Naive thymus-derived CD8-positive, alpha-beta T cell (primary cell): ENCODE measurements around the gene RCOR1. TPM values are rescaled to one million over a fixed set of nuclear protein-coding genes. Genes with fewer than 3 reads are reported as not detected.

Source experiments
- ATAC-seq, 2 donors: fragments of 150-1000 bp; cut with Tn5 transposase in 1 of 2; sonication (Bioruptor Pico), chemical (Tn5 transposase) in 1 of 2; 1 replicate in 1 of 2; 2 replicates in 1 of 2; pipeline ENCODE4 v1.10.0; 2021; ENCODE audit warnings: mild to moderate bottlenecking in 2 of 2, moderate library complexity in 2 of 2
- POLR2A ChIA-PET: fragments of 350-600 bp; sonication (Branson Sonifier 250); formaldehyde crosslinking; loops from one replicate; lab custom pipeline; 2021; ENCODE audit warnings: antibody characterized with exemption; lab: Charles Lee
- DNase-seq, 10 donors: peaks; one replicate each; pipeline versions ENCODE4 v3.0.0 to v3.0.0-alpha.2; 2020 to 2022
- H3K27ac Mint-ChIP-seq, 10 donors: one replicate each; pipeline ENCODE4 v1.8.0; 2020 to 2022; ENCODE audit warnings: mild to moderate bottlenecking in 10 of 10, mixed read lengths in 10 of 10, moderate library complexity in 4 of 10, inconsistent platforms in 1 of 10
- H3K27me3 Mint-ChIP-seq, 5 donors: one replicate each; pipeline ENCODE4 v1.8.0; 2021 to 2022; ENCODE audit warnings: mixed read lengths in 5 of 5
- H3K36me3 Mint-ChIP-seq, 3 donors: one replicate each; pipeline ENCODE4 v1.8.0; 2020 to 2022; ENCODE audit warnings: mixed read lengths in 3 of 3, mild to moderate bottlenecking in 2 of 3, inconsistent platforms in 1 of 3
- H3K4me1 Mint-ChIP-seq, 4 donors: one replicate each; pipeline ENCODE4 v1.8.0; 2021 to 2022; ENCODE audit warnings: mixed read lengths in 4 of 4
- H3K4me3 Mint-ChIP-seq, 10 donors: one replicate each; pipeline ENCODE4 v1.8.0; 2020 to 2022; ENCODE audit warnings: mild to moderate bottlenecking in 10 of 10, mixed read lengths in 10 of 10, moderate library complexity in 6 of 10, inconsistent platforms in 1 of 10
- H3K9me3 Mint-ChIP-seq, 9 donors: one replicate each; pipeline ENCODE4 v1.8.0; 2020 to 2022; ENCODE audit warnings: mixed read lengths in 9 of 9, mild to moderate bottlenecking in 3 of 9, inconsistent platforms in 1 of 9, moderate library complexity in 1 of 9
- polyA plus RNA-seq, 3 donors: library from polyadenylated mRNA; unstranded; fragments of 300-500 nt; fragmentation: Illumina TruSeq; gene quantifications; one replicate each; pipeline ENCODE4 v1.2.3, GENCODE V29; 2021
- total RNA-seq, 8 experiments: library from RNA in 2 of 8; stranded (reverse) in 2 of 8; gene quantifications; one replicate each; pipeline ENCODE4 v1.2.3 and lab custom pipeline; 2021 to 2026

RCOR1 gene
- total and polyA plus RNA-seq, 5 experiments from 2014 or later, result 0.43 to 24.0 (median 1.2) TPM

- Mint-ChIP-seq H3K36me3 (no peaks in the 10 kb centered on the region), H3K9me3 (no peaks in the 10 kb centered on the region), H3K27ac (peak overlapping the region in 9 of 10 donors; percentile 20 to 88 (median 70)), H3K4me1 (peaks cover 15 to 44% (median 23%) of the 10 kb centered on the region in 4 donors), H3K27me3 (peaks cover 0 to 1% (median 0%) of the 10 kb centered on the region in 5 donors), H3K4me3 (no peak overlapping the region)
- DNase-seq (no peak), ATAC-seq (no peak)
- POLR2A ChIA-PET, result interaction anchor here (0.7 to 1.3 kb wide), 2 partner anchors 37 to 248 kb away, joined by 3 read pairs; no protein-coding TSS in a partner anchor
Measured at GRCh38 chr14:102772781-102773570, 180.5 kb downstream of the RCOR1 start.

GRCh38 chr14:102774391-102775153 lies 182.1 kb downstream of the RCOR1 start:
- H3K4me1 Mint-ChIP-seq, result peaks cover 25 to 45% (median 37%) of the 10 kb centered on the region in 4 donors
- H3K27ac Mint-ChIP-seq, result peak overlapping the region; percentile 92 to 97 (median 94)
- peak overlapping the region; percentile 4 to 77 (median 63) for H3K4me3 Mint-ChIP-seq
- no peaks in the 10 kb centered on the region for H3K36me3 Mint-ChIP-seq
- H3K9me3 Mint-ChIP-seq, result no peaks in the 10 kb centered on the region
- peaks cover 0 to 1% (median 0%) of the 10 kb centered on the region in 5 donors for H3K27me3 Mint-ChIP-seq
- POLR2A ChIA-PET, result interaction anchor here (0.5 to 1.3 kb wide), 8 partner anchors 8 to 562 kb away, joined by 3 read pairs; no protein-coding TSS in a partner anchor
- DNase-seq (peak; percentile 45 to 79 (median 73)), ATAC-seq (peak; percentile 36 to 57)

GRCh38 chr14:102775855-102776760 lies 183.7 kb downstream of the RCOR1 start:
- H3K4me1 Mint-ChIP-seq, result peaks cover 33 to 58% (median 51%) of the 10 kb centered on the region in 4 donors
- peak overlapping the region; percentile 73 to 91 (median 84) for H3K4me3 Mint-ChIP-seq
- no peaks in the 10 kb centered on the region for H3K9me3 Mint-ChIP-seq
- H3K36me3 Mint-ChIP-seq, result peaks cover 0 to under 1% (median 0%) of the 10 kb centered on the region in 3 donors
- POLR2A ChIA-PET, result interaction anchor here (0.6 to 1.1 kb wide), 3 partner anchors 37 to 1915 kb away, joined by 3 read pairs; no protein-coding TSS in a partner anchor
- peak overlapping the region; percentile 86 to 99 (median 96) for H3K27ac Mint-ChIP-seq
- ATAC-seq, result no peak
- peak in 3 of 10 donors; percentile 5 to 17 (median 13) for DNase-seq
- peaks cover 0 to 1% (median 0%) of the 10 kb centered on the region in 5 donors for H3K27me3 Mint-ChIP-seq

- peak; percentile 72 to 90 (median 88) for DNase-seq
- Mint-ChIP-seq H3K27me3 (peaks cover 0 to 1% (median 0%) of the 10 kb centered on the region in 5 donors), H3K9me3 (no peaks in the 10 kb centered on the region), H3K27ac (peak within 1 kb of the TSS; percentile 89 to 99 (median 96)), H3K36me3 (peaks cover 0 to 3% (median 0%) of the 10 kb centered on the region in 3 donors), H3K4me1 (peaks cover 33 to 60% (median 56%) of the 10 kb centered on the region in 4 donors), H3K4me3 (peak within 1 kb of the TSS; percentile 80 to 97 (median 90))
- POLR2A ChIA-PET, result interaction anchor here (0.6 kb wide), 1 partner anchor 136 kb away, joined by 4 read pairs; no protein-coding TSS in a partner anchor
- ATAC-seq, result peak; percentile 69 to 74
Measured at GRCh38 chr14:102776761-102777710, 184.6 kb downstream of the RCOR1 start, which contains the start of gene TRAF3. TRAF3 (plus strand) TSS chr14:102777449; CDS start chr14:102870202, 92,753 bp downstream.

GRCh38 chr14:102777711-102778337 lies 185.4 kb downstream of the RCOR1 start:
- Mint-ChIP-seq H3K27me3 (peaks cover 0 to 1% (median 0%) of the 10 kb centered on the region in 5 donors), H3K4me1 (peaks cover 35 to 68% (median 59%) of the 10 kb centered on the region in 4 donors), H3K36me3 (peaks cover 0 to 8% (median 0%) of the 10 kb centered on the region in 3 donors), H3K4me3 (peak overlapping the region; percentile 80 to 97 (median 90)), H3K27ac (peak overlapping the region in 9 of 10 donors; percentile 84 to 97 (median 93)), H3K9me3 (no peaks in the 10 kb centered on the region)
- ATAC-seq (peak; percentile 19 to 45), DNase-seq (peak in 3 of 10 donors; percentile 7 to 18 (median 18))
- POLR2A ChIA-PET, result interaction anchor here (0.5 to 1.1 kb wide), 5 partner anchors 30 to 172 kb away, joined by 3 to 5 read pairs (median 4); no protein-coding TSS in a partner anchor

GRCh38 chr14:102778338-102779083 lies 186.1 kb downstream of the RCOR1 start:
- Mint-ChIP-seq H3K27me3 (peaks cover 0 to 1% (median 0%) of the 10 kb centered on the region in 5 donors), H3K9me3 (no peaks in the 10 kb centered on the region), H3K27ac (peak overlapping the region; percentile 84 to 97 (median 94)), H3K4me1 (peaks cover 33 to 71% (median 64%) of the 10 kb centered on the region in 4 donors), H3K36me3 (peaks cover 0 to 9% (median 0%) of the 10 kb centered on the region in 3 donors), H3K4me3 (peak overlapping the region; percentile 80 to 97 (median 90))
- peak in 6 of 10 donors; percentile 10 to 54 (median 40) for DNase-seq
- peak in 1 of 2 donors; percentile 4 for ATAC-seq
- POLR2A ChIA-PET, result interaction anchor here (0.5 to 1.1 kb wide), 4 partner anchors 31 to 171 kb away, joined by 3 to 5 read pairs (median 4); no protein-coding TSS in a partner anchor

- Mint-ChIP-seq H3K4me1 (peaks cover 37 to 74% (median 69%) of the 10 kb centered on the region in 4 donors), H3K27me3 (peaks cover 0 to 1% (median 0%) of the 10 kb centered on the region in 5 donors)
- POLR2A ChIA-PET, result interaction anchor here (1.1 kb wide), 1 partner anchor 149 kb away, joined by 4 read pairs; no protein-coding TSS in a partner anchor
Measured at GRCh38 chr14:102779084-102779462, 186.6 kb downstream of the RCOR1 start.

GRCh38 chr14:102779574-102780315 lies 187.3 kb downstream of the RCOR1 start:
- H3K4me3 Mint-ChIP-seq, result peak overlapping the region; percentile 29 to 97 (median 90)
- peaks cover 0 to 11% (median 0%) of the 10 kb centered on the region in 3 donors for H3K36me3 Mint-ChIP-seq
- ATAC-seq (no peak), DNase-seq (no peak)
- H3K9me3 Mint-ChIP-seq, result no peaks in the 10 kb centered on the region
- H3K27ac Mint-ChIP-seq, result peak overlapping the region in 8 of 10 donors; percentile 1 to 95 (median 68)
- H3K4me1 Mint-ChIP-seq, result peaks cover 38 to 72% (median 69%) of the 10 kb centered on the region in 4 donors
- peaks cover 0 to 1% (median 0%) of the 10 kb centered on the region in 5 donors for H3K27me3 Mint-ChIP-seq
- POLR2A ChIA-PET, result no interaction called here

More at GRCh38 chr14:102779084-102779462, 186.6 kb downstream of the RCOR1 start:
- H3K9me3 Mint-ChIP-seq, result no peaks in the 10 kb centered on the region
- peak overlapping the region; percentile 84 to 97 (median 94) for H3K27ac Mint-ChIP-seq
- H3K36me3 Mint-ChIP-seq, result peaks cover 0 to 9% (median 0%) of the 10 kb centered on the region in 3 donors
- ATAC-seq (no peak), DNase-seq (no peak)
- peak overlapping the region; percentile 80 to 97 (median 90) for H3K4me3 Mint-ChIP-seq
